A549 treated with CORT108297 at 1 μM for 4 hours (cell line): ENCODE measurements around the gene FBXO27. TPM values are rescaled to one million over a fixed set of nuclear protein-coding genes. Genes with fewer than 3 reads are reported as not detected.

Experiments used
- total RNA-seq: library from RNA; stranded (reverse); fragments of 200-300 nt; extraction: Qiagen RNA extraction; gene quantifications from 5 replicates; pipeline ENCODE4 v1.2.3, GENCODE V29; 2022

FBXO27 gene, protein sequence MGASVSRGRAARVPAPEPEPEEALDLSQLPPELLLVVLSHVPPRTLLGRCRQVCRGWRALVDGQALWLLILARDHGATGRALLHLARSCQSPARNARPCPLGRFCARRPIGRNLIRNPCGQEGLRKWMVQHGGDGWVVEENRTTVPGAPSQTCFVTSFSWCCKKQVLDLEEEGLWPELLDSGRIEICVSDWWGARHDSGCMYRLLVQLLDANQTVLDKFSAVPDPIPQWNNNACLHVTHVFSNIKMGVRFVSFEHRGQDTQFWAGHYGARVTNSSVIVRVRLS
- total RNA-seq, result 4.0 to 5.8 TPM (median 5.2 TPM) in 5 replicates

DNA sequence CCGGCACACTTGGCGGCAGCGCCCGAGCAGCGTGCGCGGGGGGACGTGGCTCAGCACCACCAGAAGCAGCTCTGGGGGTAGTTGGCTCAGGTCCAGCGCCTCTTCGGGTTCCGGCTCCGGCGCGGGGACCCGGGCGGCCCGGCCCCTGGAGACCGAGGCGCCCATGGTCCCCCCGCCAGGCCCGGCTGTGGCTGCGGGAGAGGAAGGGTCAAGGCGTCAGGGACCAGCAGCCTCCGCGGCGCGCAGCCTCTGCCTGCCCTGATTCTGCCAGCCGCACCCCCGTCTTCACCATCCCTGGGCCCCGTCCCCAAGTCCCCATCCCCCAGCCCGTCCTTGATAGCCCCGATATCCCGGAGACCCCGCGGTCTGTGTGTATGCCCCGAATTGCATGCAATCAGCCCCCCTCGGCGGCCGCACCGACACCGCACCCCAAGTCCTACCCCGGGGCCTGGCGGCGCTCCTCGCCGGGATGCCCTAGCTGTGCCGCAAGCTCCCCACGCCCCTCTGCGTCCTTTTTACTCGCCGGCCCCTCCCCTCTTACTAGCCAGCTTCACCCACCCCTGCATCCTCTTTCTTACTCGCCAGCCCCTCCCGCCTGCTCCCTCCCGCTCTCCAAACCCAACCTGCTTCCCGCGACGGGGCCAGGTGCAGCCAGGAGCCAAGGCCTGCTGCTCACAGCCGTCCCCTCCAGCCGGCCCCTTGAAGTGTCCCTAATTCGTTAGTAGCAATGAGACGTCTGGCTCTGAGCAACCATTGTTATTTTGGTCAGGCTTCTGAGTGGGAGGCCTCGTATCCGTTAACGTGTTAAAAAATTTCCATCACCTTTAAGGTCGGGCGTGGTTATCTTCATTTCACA, at the start of gene FBXO27:
FBXO27 (minus strand) TSS at position 487 of the 856 bp plus-strand sequence; CDS start at position 165, 322 bp downstream.

DNA sequence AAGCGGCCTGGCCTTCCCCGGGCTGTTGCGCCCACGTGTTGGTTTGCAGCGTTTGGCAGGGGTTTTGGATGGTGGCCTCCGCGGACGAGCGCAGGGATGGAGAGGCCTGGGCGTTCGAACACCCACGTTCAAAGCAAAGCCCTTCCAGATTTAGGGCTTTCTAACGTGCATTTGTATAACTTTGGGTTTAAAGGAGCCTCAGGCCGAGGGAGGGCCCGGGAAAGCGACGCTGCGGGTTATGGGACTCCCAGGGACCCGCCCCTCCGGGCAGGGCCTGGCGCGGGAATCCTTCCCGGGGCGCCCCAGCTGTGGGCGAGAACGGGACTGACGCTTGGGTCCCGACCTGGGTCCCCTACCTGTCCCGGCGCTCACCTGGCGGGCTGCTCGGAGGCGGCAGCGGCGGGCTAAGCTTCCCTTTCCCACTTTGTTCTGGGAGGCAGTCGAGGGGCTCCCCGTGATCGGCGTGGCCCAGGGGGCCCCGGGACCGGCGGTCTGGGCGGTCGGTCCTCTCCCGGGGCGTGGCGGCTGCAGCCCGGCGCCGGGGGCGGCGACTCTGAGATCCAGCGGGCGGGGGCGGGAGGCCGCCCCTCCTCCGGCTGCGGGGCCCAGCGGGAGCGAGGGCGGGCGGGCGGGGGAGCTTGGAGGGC, 57.0 kb downstream of the FBXO27 start, which contains the start of gene FBXO17:
FBXO17 (minus strand) TSS at position 529 of the 647 bp plus-strand sequence. CDS start 25,423 bp downstream, outside the sequence.

Other genes with a start within 250 kb of the FBXO27 start
- gene LGALS7B, start 243.3 kb downstream of the FBXO27 start, total RNA-seq, result 0.39 to 0.48 TPM in 2 of 5 replicates, not detected in the others
- gene LGALS4, start 219.6 kb downstream of the FBXO27 start, total RNA-seq, result 0.18 to 0.65 TPM (median 0.42 TPM) in 5 replicates
- 275 to 383 TPM (median 296 TPM) in 5 replicates for gene ECH1, start 200.8 kb downstream of the FBXO27 start, total RNA-seq
- gene HNRNPL, start 182.6 kb downstream of the FBXO27 start, total RNA-seq, result 324 to 352 TPM (median 346 TPM) in 5 replicates
- gene RINL, start 154.3 kb downstream of the FBXO27 start, total RNA-seq, result 2.2 to 3.1 TPM (median 2.8 TPM) in 5 replicates
- gene SIRT2, start 132.9 kb downstream of the FBXO27 start, total RNA-seq, result 34.1 to 39.6 TPM (median 36.7 TPM) in 5 replicates
- gene NFKBIB, start 132.6 kb downstream of the FBXO27 start, total RNA-seq, result 64.4 to 131 TPM (median 110 TPM) in 5 replicates
- gene CCER2, start 120.4 kb downstream of the FBXO27 start, total RNA-seq, result 0.45 to 1.2 TPM (median 0.98 TPM) in 5 replicates
- gene SARS2, start 101.8 kb downstream of the FBXO27 start, total RNA-seq, result 46.2 to 64.3 TPM (median 58.8 TPM) in 5 replicates
- gene MRPS12, start 101.6 kb downstream of the FBXO27 start, total RNA-seq, result 209 to 341 TPM (median 295 TPM) in 5 replicates
- 66.9 to 93.7 TPM (median 87.1 TPM) in 5 replicates for gene FBXO17, start 56.8 kb downstream of the FBXO27 start, total RNA-seq
- 0.12 to 0.22 TPM (median 0.14 TPM) in 5 replicates for gene ACP7, start 51.8 kb upstream of the FBXO27 start, total RNA-seq
- gene PAK4, start 93.2 kb upstream of the FBXO27 start, total RNA-seq, result 93.1 to 128 TPM (median 124 TPM) in 5 replicates
- gene NCCRP1, start 164.4 kb upstream of the FBXO27 start, total RNA-seq, result 1.1 to 2.1 TPM (median 1.7 TPM) in 5 replicates
- gene SYCN, start 171.7 kb upstream of the FBXO27 start, total RNA-seq, result not detected in 5 replicates
- not detected in 5 replicates for gene IFNL3, start 212.5 kb upstream of the FBXO27 start, total RNA-seq
- not detected in 5 replicates for gene IFNL4, start 216.3 kb upstream of the FBXO27 start, total RNA-seq
- gene IFNL2, start 235.8 kb upstream of the FBXO27 start, total RNA-seq, result 0.12 TPM in 1 of 5 replicates, not detected in the others